GM23338 (cell line): ENCODE data around the gene HDAC8. TPM values are rescaled to one million over a fixed set of nuclear protein-coding genes. Genes with fewer than 3 reads are reported as not detected.

Experiments
- ATAC-seq: fragments of 200-7000 bp; cut with Tn5 transposase; 3 replicates; pipeline ENCODE4 v1.9.1; 2020
- DNase-seq: peaks from one replicate; pipeline ENCODE4 v3.0.0-alpha.2; 2015; ENCODE audit warnings: low spot score
- H2AFZ ChIP-seq: fragments of 200-600 bp; sonication (generic); 2 replicates; pipeline ENCODE4 v1.8.0; 2016; ENCODE audit warnings: antibody characterized with exemption, mild to moderate bottlenecking, moderate library complexity
- H3F3A ChIP-seq: fragments of 200-600 bp; sonication (generic); replicated peaks from 2 replicates; pipeline ENCODE4 v1.8.0; 2017; ENCODE audit warnings: antibody characterized with exemption, mixed run types, low read depth
- H3K27ac ChIP-seq: fragments of 200-600 bp; sonication (generic); 2 replicates; pipeline ENCODE4 v1.6.1; 2016; ENCODE audit warnings: low read depth
- H3K27me3 ChIP-seq: fragments of 200-600 bp; sonication (generic); 2 replicates; pipeline ENCODE4 v1.8.0; 2016; ENCODE audit warnings: mild to moderate bottlenecking, mixed run types, moderate library complexity; ENCODE audit not compliant: insufficient read depth
- H3K36me3 ChIP-seq: fragments of 200-600 bp; sonication (generic); 2 replicates; pipeline ENCODE4 v1.8.0; 2016; ENCODE audit warnings: mild to moderate bottlenecking; ENCODE audit not compliant: insufficient read depth
- H3K4me1 ChIP-seq: fragments of 200-600 bp; sonication (generic); 2 replicates; pipeline ENCODE4 v1.8.0; 2016; ENCODE audit warnings: mild to moderate bottlenecking, moderate library complexity; ENCODE audit not compliant: insufficient read depth
- H3K4me2 ChIP-seq: fragments of 200-600 bp; sonication (generic); 2 replicates; pipeline ENCODE4 v1.7.1; 2017; ENCODE audit warnings: mixed run types
- H3K4me3 ChIP-seq: fragments of 200-600 bp; sonication (generic); 2 replicates; pipeline ENCODE4 v1.6.1; 2016; ENCODE audit warnings: mixed run types
- H3K79me2 ChIP-seq: fragments of 200-600 bp; sonication (generic); replicated peaks from 2 replicates; pipeline ENCODE4 v1.8.0; 2017; ENCODE audit warnings: mild to moderate bottlenecking; ENCODE audit not compliant: insufficient read depth
- H3K9me2 ChIP-seq: fragments of 200-600 bp; sonication (generic); 2 replicates; pipeline ENCODE4 v1.8.0; 2017; ENCODE audit not compliant: insufficient read depth
- H4K20me1 ChIP-seq: fragments of 200-600 bp; sonication (generic); replicated peaks from 2 replicates; pipeline ENCODE4 v1.8.0; 2017; ENCODE audit warnings: mild to moderate bottlenecking; ENCODE audit not compliant: insufficient read depth
- H3K27ac Mint-ChIP-seq: 2 replicates; pipeline ENCODE4 v1.8.0; 2020; ENCODE audit warnings: inconsistent platforms, mild to moderate bottlenecking, moderate library complexity, mixed read lengths
- H3K27me3 Mint-ChIP-seq: 3 replicates; pipeline ENCODE4 v1.8.0; 2022; ENCODE audit warnings: low read depth, mild to moderate bottlenecking, moderate library complexity, mixed read lengths, inconsistent platforms; ENCODE audit not compliant: insufficient read depth, poor library complexity
- H3K36me3 Mint-ChIP-seq: 3 replicates; pipeline ENCODE4 v1.8.0; 2021; ENCODE audit warnings: low read depth, mild to moderate bottlenecking, inconsistent platforms, moderate library complexity, mixed read lengths
- H3K4me1 Mint-ChIP-seq: 3 replicates; pipeline ENCODE4 v1.8.0; 2020; ENCODE audit warnings: mild to moderate bottlenecking, inconsistent platforms, mixed read lengths
- H3K4me3 Mint-ChIP-seq: 3 replicates; pipeline ENCODE4 v1.8.0; 2021; ENCODE audit warnings: moderate library complexity, mild to moderate bottlenecking, inconsistent platforms, mixed read lengths
- H3K9me3 Mint-ChIP-seq: 3 replicates; pipeline ENCODE4 v1.8.0; 2020; ENCODE audit warnings: moderate library complexity, mild to moderate bottlenecking, inconsistent platforms, mixed read lengths
- CREB1 ChIP-seq: fragments of 250-450 bp; sonication (Bioruptor Pico); IDR thresholded peaks from 2 replicates; pipeline ENCODE4 v1.5.0; 2020; ENCODE audit warnings: low read depth, mild to moderate bottlenecking, moderate library complexity
- EZH2 ChIP-seq: fragments of 200-600 bp; sonication (generic); IDR thresholded peaks from one replicate; pipeline ENCODE4 v1.8.0; 2017; ENCODE audit warnings: antibody characterized with exemption, mild to moderate bottlenecking, low read depth; ENCODE audit not compliant: unreplicated experiment
- EZH2phosphoT487 ChIP-seq: fragments of 200-600 bp; sonication (generic); IDR thresholded peaks from one replicate; pipeline ENCODE4 v1.8.1; 2018; ENCODE audit warnings: antibody characterized with exemption; ENCODE audit not compliant: unreplicated experiment
- JUNB ChIP-seq: IDR thresholded peaks from one replicate; pipeline ENCODE4 v1.6.1; 2016; ENCODE audit warnings: antibody characterized with exemption; ENCODE audit not compliant: unreplicated experiment
- POLR2AphosphoS5 ChIP-seq: IDR thresholded peaks from 2 replicates; pipeline ENCODE4 v1.6.1; 2016; ENCODE audit warnings: antibody characterized with exemption, low read depth
- REST ChIP-seq: IDR thresholded peaks from one replicate; pipeline ENCODE4 v1.6.1; 2018; ENCODE audit warnings: antibody characterized with exemption; ENCODE audit not compliant: unreplicated experiment
- STAT1 ChIP-seq: IDR thresholded peaks from one replicate; pipeline ENCODE4 v1.6.1; 2016; ENCODE audit warnings: antibody characterized with exemption; ENCODE audit not compliant: unreplicated experiment
- ZNF114 ChIP-seq: fragments of 250-450 bp; sonication (Bioruptor Pico); IDR thresholded peaks from 2 replicates; pipeline ENCODE4 v1.5.0; 2020; ENCODE audit warnings: mild to moderate bottlenecking, moderate library complexity
- ZNF331 ChIP-seq: fragments of 250-450 bp; sonication (Bioruptor Pico); IDR thresholded peaks from 2 replicates; pipeline ENCODE4 v1.5.0; 2020; ENCODE audit warnings: low read depth, mild to moderate bottlenecking, moderate library complexity
- polyA plus RNA-seq: library from polyadenylated mRNA; unstranded; fragments of >200 nt; fragmentation: Nextera tagmentation; extraction: Ambion mirVana; gene quantifications from 2 replicates; pipeline ENCODE4 v1.2.1, GENCODE V29; 2016
- total RNA-seq: library from RNA; depleted of rRNA; stranded (reverse); fragments of >200 nt; shearing (Covaris generic); gene quantifications from 2 replicates; pipeline ENCODE4 v1.2.3, GENCODE V29; 2014
- TF ChIP-seq, protein P1 (sequence below): IDR thresholded peaks from 2 replicates; pipeline ENCODE4 v1.6.1; 2016; ENCODE audit warnings: antibody characterized with exemption

HDAC8 gene
- total and polyA plus RNA-seq, 2 experiments from 2014 or later, result 21.6 to 28.7 TPM

DNA sequence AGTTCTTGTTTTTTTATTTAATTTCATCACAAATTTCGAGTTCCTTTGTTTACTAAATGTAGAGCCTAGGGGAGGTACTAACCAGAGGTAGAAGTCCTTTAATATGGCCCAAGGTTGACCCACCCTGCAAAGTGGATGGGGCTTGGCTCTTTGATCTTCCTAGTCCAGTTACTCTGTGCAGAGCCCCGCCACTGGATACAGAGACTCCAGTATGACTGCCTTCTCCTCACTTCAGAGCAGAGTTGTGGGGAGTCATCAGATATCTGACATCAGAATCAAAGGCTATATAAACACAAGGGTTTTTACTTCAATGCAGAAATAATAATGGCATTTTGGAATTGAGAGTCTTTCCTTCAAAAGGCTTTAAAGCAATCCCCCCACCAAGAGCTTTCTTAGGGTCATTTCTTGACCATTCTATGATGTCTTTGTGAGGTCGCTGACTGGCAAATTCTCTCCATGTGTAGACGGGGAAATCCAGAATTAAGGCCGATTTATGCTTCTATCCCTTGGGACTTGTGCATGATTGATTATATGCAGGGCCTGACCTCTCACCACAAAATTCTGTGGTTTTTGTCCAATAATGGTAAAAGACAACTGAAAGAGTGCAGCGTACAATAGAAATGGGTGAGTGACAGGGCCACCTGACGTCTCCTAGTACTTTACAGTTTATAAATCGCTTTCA, 178.7 kb downstream of the HDAC8 start:
- no peak overlapping the region for H3K4me2 ChIP-seq
- no peaks in the 10 kb centered on the region for H3K79me2 ChIP-seq
- no peaks in the 10 kb centered on the region for H3F3A ChIP-seq
- H3K27ac Mint-ChIP-seq, result no peak overlapping the region
- no peaks in the 10 kb centered on the region for H4K20me1 ChIP-seq
- no peaks in the 10 kb centered on the region for H3K36me3 ChIP-seq
- H3K27me3 ChIP-seq, result no peaks in the 10 kb centered on the region
- no peak for DNase-seq
- H3K27me3 Mint-ChIP-seq, result peaks cover 3% of the 10 kb centered on the region
- no peaks in the 10 kb centered on the region for H3K9me2 ChIP-seq
- H3K9me3 Mint-ChIP-seq, result no peaks in the 10 kb centered on the region
- H3K27ac ChIP-seq, result no peak overlapping the region
- no peak overlapping the region for H3K4me3 ChIP-seq
- TF ChIP-seq ZNF114 (CRISPR knock-in tag) (no peak), STAT1 (no peak), EZH2 (no peak), REST (no peak)
- H3K4me1 Mint-ChIP-seq, result peaks cover 31% of the 10 kb centered on the region
- H3K36me3 Mint-ChIP-seq, result no peaks in the 10 kb centered on the region
- H3K4me1 ChIP-seq, result peaks cover 11% of the 10 kb centered on the region
- H2AFZ ChIP-seq, result no peak overlapping the region
- ATAC-seq, result no peak
- no peak overlapping the region for H3K4me3 Mint-ChIP-seq

DNA sequence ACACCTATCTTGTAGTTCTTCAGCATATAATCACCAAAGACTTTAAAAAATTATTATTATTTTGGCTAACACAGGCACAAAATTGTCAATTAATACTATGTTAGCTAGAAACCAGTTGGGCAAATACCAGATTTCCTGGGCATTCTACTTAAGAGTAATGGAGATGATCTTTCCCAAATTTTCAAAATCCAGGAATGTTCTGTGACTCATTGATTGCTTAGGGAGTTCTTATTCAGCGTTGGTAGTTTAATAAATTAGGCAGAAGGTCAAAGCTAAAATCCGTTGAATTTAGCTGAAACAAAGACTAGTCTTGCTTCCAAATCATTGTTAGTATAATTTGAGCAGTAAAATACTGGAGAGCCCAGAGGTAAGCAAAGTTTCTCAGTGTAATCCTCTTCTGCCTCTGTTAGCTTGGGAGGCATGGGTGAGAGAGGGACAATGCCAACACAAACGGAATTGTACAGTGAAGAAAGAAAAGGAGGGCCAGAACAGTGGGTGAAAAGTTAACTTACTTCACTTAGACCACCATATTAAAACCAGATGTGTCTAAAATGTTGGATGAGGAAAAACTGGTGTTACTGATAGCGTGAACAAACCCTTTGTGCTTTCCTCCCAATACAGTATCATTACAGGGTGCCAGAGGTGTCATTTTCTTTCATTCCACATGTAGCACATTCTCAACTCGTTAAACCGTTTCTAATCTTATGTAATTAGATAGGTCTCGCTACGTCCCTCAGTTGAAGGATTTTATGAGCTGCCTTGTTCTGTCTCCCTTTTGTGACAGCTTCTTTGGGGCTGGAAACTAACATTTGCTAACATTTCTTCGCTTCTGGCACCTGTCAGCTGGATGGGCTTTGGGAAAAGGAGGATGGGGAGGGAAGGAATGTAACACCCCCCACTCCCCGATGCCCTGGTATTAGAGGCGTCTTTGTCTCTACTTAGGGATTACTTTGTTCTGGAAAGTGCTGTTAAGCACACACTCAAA, 179.5 kb downstream of the HDAC8 start:
- H3K27me3 Mint-ChIP-seq, result peaks cover 3% of the 10 kb centered on the region
- H3K27ac ChIP-seq, result no peak overlapping the region
- TF ChIP-seq, protein P1, sequence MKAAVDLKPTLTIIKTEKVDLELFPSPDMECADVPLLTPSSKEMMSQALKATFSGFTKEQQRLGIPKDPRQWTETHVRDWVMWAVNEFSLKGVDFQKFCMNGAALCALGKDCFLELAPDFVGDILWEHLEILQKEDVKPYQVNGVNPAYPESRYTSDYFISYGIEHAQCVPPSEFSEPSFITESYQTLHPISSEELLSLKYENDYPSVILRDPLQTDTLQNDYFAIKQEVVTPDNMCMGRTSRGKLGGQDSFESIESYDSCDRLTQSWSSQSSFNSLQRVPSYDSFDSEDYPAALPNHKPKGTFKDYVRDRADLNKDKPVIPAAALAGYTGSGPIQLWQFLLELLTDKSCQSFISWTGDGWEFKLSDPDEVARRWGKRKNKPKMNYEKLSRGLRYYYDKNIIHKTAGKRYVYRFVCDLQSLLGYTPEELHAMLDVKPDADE, result no peak
- no peak for TF ChIP-seq EZH2phosphoT487
- no peak for TF ChIP-seq JUNB
- TF ChIP-seq REST, result no peak
- TF ChIP-seq CREB1 (CRISPR knock-in tag), result no peak
- TF ChIP-seq EZH2, result no peak
- no peak for TF ChIP-seq STAT1
- no peak for TF ChIP-seq ZNF331 (CRISPR knock-in tag)
- TF ChIP-seq ZNF114 (CRISPR knock-in tag), result no peak
- no peak for TF ChIP-seq POLR2AphosphoS5

More for the DNA sequence above, 179.5 kb downstream of the HDAC8 start:
- H3K4me1 Mint-ChIP-seq, result peaks cover 31% of the 10 kb centered on the region
- no peaks in the 10 kb centered on the region for H3K27me3 ChIP-seq
- H3K4me2 ChIP-seq, result no peak overlapping the region
- no peak overlapping the region for H2AFZ ChIP-seq
- no peak for DNase-seq
- ATAC-seq, result no peak
- H3K4me1 ChIP-seq, result peaks cover 11% of the 10 kb centered on the region
- no peaks in the 10 kb centered on the region for H3K9me2 ChIP-seq
- no peaks in the 10 kb centered on the region for H3F3A ChIP-seq
- no peaks in the 10 kb centered on the region for H3K9me3 Mint-ChIP-seq
- H3K4me3 ChIP-seq, result no peak overlapping the region
- no peak overlapping the region for H3K4me3 Mint-ChIP-seq
- no peaks in the 10 kb centered on the region for H3K36me3 ChIP-seq
- H3K27ac Mint-ChIP-seq, result no peak overlapping the region
- H4K20me1 ChIP-seq, result no peaks in the 10 kb centered on the region
- H3K36me3 Mint-ChIP-seq, result no peaks in the 10 kb centered on the region
- H3K79me2 ChIP-seq, result no peaks in the 10 kb centered on the region
